HepG2 (cell line): ENCODE data around the gene MYH9. TPM values are rescaled to one million over a fixed set of nuclear protein-coding genes. Genes with fewer than 3 reads are reported as not detected.

Experiments
- ATAC-seq: fragments of 200-7000 bp; cut with Tn5 transposase; 3 replicates; pipeline ENCODE4 v1.9.1; 2020; ENCODE audit warnings: mild to moderate bottlenecking, moderate library complexity
- BruUV-seq: library from RNA; stranded (reverse); fragments of 400-500 nt; replicated peaks from 2 replicates; lab custom pipeline; 2021; lab: Mats Ljungman, UMichigan
- CTCF ChIA-PET: fragments of 300-600 bp; formaldehyde crosslinking; extraction: SDS; loops from one replicate; lab custom pipeline; 2021; ENCODE audit warnings: low total read pairs, inconsistent platforms, low intra/inter-chr PET ratio; lab: Yijun Ruan, JAX
- POLR2A ChIA-PET: fragments of 350-600 bp; sonication (Branson Sonifier 250); formaldehyde crosslinking; loops from one replicate; lab custom pipeline; 2020; ENCODE audit warnings: antibody characterized with exemption, inconsistent platforms; lab: Yijun Ruan, JAX
- DNase-seq: peaks from one replicate; pipeline ENCODE4 v3.0.0-alpha.2; 2015; ENCODE audit warnings: low spot score
- FAIRE-seq: peaks from 3 replicates; lab custom pipeline; 2011; peaks lifted over from hg19 to GRCh38; lab: Jason Lieb, UNC
- H2AFZ ChIP-seq: one replicate; pipeline ENCODE4 v1.6.1; 2011; ENCODE audit warnings: low read length, inconsistent platforms
- H3K27ac ChIP-seq: fragments of 300-600 bp; 3 replicates; pipeline ENCODE4 v1.8.0; 2011; ENCODE audit warnings: mixed run types, mild to moderate bottlenecking, mixed read lengths, low read length, inconsistent platforms; ENCODE audit not compliant: insufficient read depth; ENCODE audit errors: extremely low read length
- H3K27me3 ChIP-seq, 2 experiments: fragments of 200-600 bp in 1 of 2; 2 replicates in 1 of 2; 3 replicates in 1 of 2; pipeline versions ENCODE4 v1.6.0 to v1.8.0; 2011; ENCODE audit warnings: low read length in 2 of 2, mild to moderate bottlenecking in 2 of 2, moderate library complexity in 2 of 2, inconsistent platforms in 1 of 2; ENCODE audit not compliant: insufficient read depth in 2 of 2, control insufficient read depth in 1 of 2
- H3K36me3 ChIP-seq, 2 experiments: fragments of 200-600 bp in 1 of 2; replicated peaks in 1 of 2; 2 replicates in 1 of 2; 3 replicates in 1 of 2; pipeline versions ENCODE4 v1.5.1 to v1.8.0; 2011; ENCODE audit warnings: low read length in 2 of 2, inconsistent platforms in 1 of 2; ENCODE audit not compliant: insufficient read depth in 2 of 2, control insufficient read depth in 1 of 2
- H3K4me1 ChIP-seq: 2 replicates; pipeline ENCODE4 v1.5.1; 2012; ENCODE audit warnings: low read length, inconsistent platforms; ENCODE audit not compliant: insufficient read depth
- H3K4me2 ChIP-seq: 2 replicates; pipeline ENCODE4 v1.6.0; 2011; ENCODE audit warnings: low read depth, low read length, inconsistent platforms
- H3K4me3 ChIP-seq, 3 experiments: fragments of 200-600 bp in 1 of 3; sonication (generic), shearing (Covaris generic) in 1 of 3; replicated peaks in 1 of 3; 2 replicates each; pipeline ENCODE4 v1.5.1; 2011 to 2016; ENCODE audit warnings: low read length in 3 of 3, inconsistent platforms in 2 of 3, low read depth in 2 of 3, mild to moderate bottlenecking in 2 of 3, control low read depth in 1 of 3, mixed read lengths in 1 of 3; ENCODE audit not compliant: insufficient read depth in 1 of 3
- H3K79me2 ChIP-seq: one replicate; pipeline ENCODE4 v1.6.1; 2011; ENCODE audit warnings: low read length, inconsistent platforms; ENCODE audit not compliant: insufficient read depth
- H3K9ac ChIP-seq: 2 replicates; pipeline ENCODE4 v1.6.0; 2011; ENCODE audit warnings: mild to moderate bottlenecking, low read depth, low read length, inconsistent platforms; ENCODE audit not compliant: insufficient read depth
- H3K9me3 ChIP-seq: 2 replicates; pipeline ENCODE4 v1.5.1; 2012; ENCODE audit warnings: mild to moderate bottlenecking, low read length
- H4K20me1 ChIP-seq: 2 replicates; pipeline ENCODE4 v1.6.0; 2011; ENCODE audit warnings: inconsistent platforms, mild to moderate bottlenecking, low read length, moderate library complexity; ENCODE audit not compliant: insufficient read depth
- ADNP ChIP-seq: sonication (generic); formaldehyde crosslinking; IDR thresholded peaks from 2 replicates; pipeline ENCODE4 v1.4.0; 2020; ENCODE audit warnings: missing genetic modification reagents
- ARNTL ChIP-seq: sonication (generic); formaldehyde crosslinking; IDR thresholded peaks from 2 replicates; pipeline ENCODE4 v1.4.0; 2020; ENCODE audit warnings: mild to moderate bottlenecking, missing genetic modification reagents
- DR1 ChIP-seq: sonication (generic); formaldehyde crosslinking; IDR thresholded peaks from 2 replicates; pipeline ENCODE4 v1.8.0; 2021; ENCODE audit warnings: mild to moderate bottlenecking, missing genetic modification reagents, inconsistent platforms
- EP300 ChIP-seq, 3 experiments: sonication (generic) in 1 of 3; formaldehyde crosslinking in 1 of 3; IDR thresholded peaks; 2 replicates each; pipeline versions ENCODE4 v1.5.1 to v1.6.1; 2011 to 2020; ENCODE audit warnings: low read depth in 2 of 3, low read length in 2 of 3, borderline replicate concordance in 1 of 3, improper control_type of control experiment in 1 of 3, mild to moderate bottlenecking in 1 of 3, missing genetic modification reagents in 1 of 3, moderate library complexity in 1 of 3
- FOXA3 ChIP-seq: IDR thresholded peaks from 2 replicates; pipeline ENCODE4 v1.6.1; 2016; ENCODE audit warnings: missing genetic modification reagents, missing compliant biosample characterization
- GATAD2A ChIP-seq: IDR thresholded peaks from 2 replicates; pipeline ENCODE4 v1.6.1; 2016
- HDAC1 ChIP-seq: sonication (generic); formaldehyde crosslinking; IDR thresholded peaks from 2 replicates; pipeline ENCODE4 v1.5.1; 2020; ENCODE audit warnings: mild to moderate bottlenecking, missing genetic modification reagents
- HNRNPK ChIP-seq: fragments of 200-400 bp; formaldehyde crosslinking; IDR thresholded peaks from 2 replicates; pipeline ENCODE4 v1.6.1; 2018; ENCODE audit warnings: low read length, low read depth, moderate library complexity, mild to moderate bottlenecking; ENCODE audit not compliant: poor library complexity, severe bottlenecking
- HOXA3 ChIP-seq: sonication (generic); formaldehyde crosslinking; IDR thresholded peaks from 2 replicates; pipeline ENCODE4 v1.5.0; 2020; ENCODE audit warnings: missing genetic modification reagents
- KMT2A ChIP-seq: sonication (generic); formaldehyde crosslinking; IDR thresholded peaks from 2 replicates; pipeline ENCODE4 v1.4.0; 2020; ENCODE audit warnings: missing genetic modification reagents
- MED1 ChIP-seq: sonication (generic); formaldehyde crosslinking; IDR thresholded peaks from 2 replicates; pipeline ENCODE4 v1.4.0; 2020; ENCODE audit warnings: missing genetic modification reagents
- MYC ChIP-seq: sonication (generic); formaldehyde crosslinking; IDR thresholded peaks from 2 replicates; pipeline ENCODE4 v1.9.0; 2021; ENCODE audit warnings: missing genetic modification reagents, borderline replicate concordance
- NPAS2 ChIP-seq: sonication (generic); formaldehyde crosslinking; IDR thresholded peaks from 2 replicates; pipeline ENCODE4 v1.8.0; 2022; ENCODE audit warnings: mild to moderate bottlenecking, missing genetic modification reagents, borderline replicate concordance
- NR2F6 ChIP-seq, 2 experiments: IDR thresholded peaks; 2 replicates each; pipeline ENCODE4 v1.6.1; 2016; ENCODE audit warnings: antibody characterized with exemption in 1 of 2, mild to moderate bottlenecking in 1 of 2
- PTBP1 ChIP-seq: fragments of 200-400 bp; formaldehyde crosslinking; IDR thresholded peaks from 2 replicates; pipeline ENCODE4 v1.6.1; 2018; ENCODE audit warnings: low read length, low read depth; ENCODE audit not compliant: poor library complexity, severe bottlenecking
- ZNF138 ChIP-seq: sonication (generic); formaldehyde crosslinking; IDR thresholded peaks from 2 replicates; pipeline ENCODE4 v1.5.0; 2020; ENCODE audit warnings: mild to moderate bottlenecking, low read depth, missing genetic modification reagents
- ZNF18 ChIP-seq: sonication (generic); formaldehyde crosslinking; IDR thresholded peaks from 2 replicates; pipeline ENCODE4 v1.8.0; 2022; ENCODE audit warnings: mild to moderate bottlenecking, missing genetic modification reagents; ENCODE audit not compliant: insufficient replicate concordance
- ZNF264 ChIP-seq: sonication (generic); formaldehyde crosslinking; IDR thresholded peaks from 2 replicates; pipeline ENCODE4 v1.4.0; 2020; ENCODE audit warnings: missing genetic modification reagents
- ZNF33B ChIP-seq: sonication (generic); formaldehyde crosslinking; IDR thresholded peaks from 2 replicates; pipeline ENCODE4 v1.5.1; 2020; ENCODE audit warnings: mild to moderate bottlenecking, missing genetic modification reagents
- ZNF766 ChIP-seq: sonication (generic); formaldehyde crosslinking; IDR thresholded peaks from 2 replicates; pipeline ENCODE4 v1.5.0; 2020; ENCODE audit warnings: missing genetic modification reagents, borderline replicate concordance
- WGBS: methylation state at CpG from one replicate; pipeline ENCODE4 v1.1.6; 2017; ENCODE audit warnings: low lambda C conversion rate; 5-methylcytosine and 5-hydroxymethylcytosine counted together
- in situ Hi-C: cut with HindIII; loops from 2 replicates; pipeline ENCODE4 v1.10.0; 2017; ENCODE audit warnings: low pct_unique_long_range_greater_than_20kb; ENCODE audit not compliant: extremely low pct_ligation_motif_present
- intact Hi-C: fragments of 100-400 bp; cut with micrococcal nuclease; formaldehyde crosslinking; loops from one replicate; pipeline ENCODE4 v1.10.0; 2022; ENCODE audit not compliant: unreplicated experiment
- polyA plus RNA-seq, 8 experiments: library from polyadenylated mRNA; depleted of rRNA in 3 of 8; stranded (reverse) in 7 of 8; unstranded in 1 of 8; fragments of >200 nt; fragmentation: Illumina TruSeq in 4 of 8; extraction: Trizol in 4 of 8; gene quantifications; 2 replicates each; pipeline versions ENCODE4 v1.2.1 to v1.2.3, GENCODE V29; 2011 to 2016; ENCODE audit warnings: low read depth in 4 of 8, missing spikeins in 1 of 8, mixed read lengths in 1 of 8; ENCODE audit not compliant: insufficient read depth in 1 of 8
- total RNA-seq, 5 experiments: library from RNA; depleted of rRNA; stranded (reverse); fragments of >200 nt; fragmentation: Illumina TruSeq; extraction: Trizol; gene quantifications; 2 replicates each; pipeline ENCODE4 v1.2.3, GENCODE V29; 2016; ENCODE audit warnings: low read depth in 1 of 5
- TF ChIP-seq, protein P1 (sequence below): sonication (generic); formaldehyde crosslinking; IDR thresholded peaks from 2 replicates; pipeline ENCODE4 v1.5.0; 2020; ENCODE audit warnings: mild to moderate bottlenecking, missing genetic modification reagents

MYH9 gene
- total and polyA plus RNA-seq, 2 of the 13 experiments (the other 11 are each of a cell fraction or from before 2014, with no cell fraction given) = 50.7 to 98.5 TPM

DNA sequence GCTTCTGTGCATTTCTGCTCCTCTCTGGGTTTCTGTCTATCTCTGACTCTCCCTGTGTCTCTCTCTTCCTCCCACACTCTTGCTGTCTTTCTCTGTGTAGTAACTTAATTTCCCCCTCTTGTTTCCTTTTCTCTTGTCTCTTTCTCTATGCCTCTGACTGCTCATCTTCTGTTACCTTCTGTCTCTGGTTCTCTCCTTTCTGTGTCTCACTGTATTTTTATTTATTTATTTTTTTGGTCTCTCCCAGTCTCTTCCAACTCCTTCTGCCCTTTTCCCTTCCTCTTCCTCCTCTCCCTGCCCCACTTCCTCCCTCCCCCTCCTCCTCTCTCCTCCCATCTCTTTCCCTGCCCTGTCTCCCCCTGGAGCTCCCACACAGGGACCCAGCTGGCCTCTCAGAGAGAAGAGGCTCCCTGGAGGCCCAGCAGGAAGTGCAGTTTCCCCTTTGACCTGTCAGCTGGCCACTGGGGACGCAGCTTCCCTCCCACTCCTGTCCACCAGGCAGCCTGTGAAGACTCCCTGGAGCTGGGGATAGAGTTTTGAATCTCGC, 38.3 kb upstream of the MYH9 start:
- no peak overlapping the region for H3K4me3 ChIP-seq
- BruUV-seq = no TSS peak
- ATAC-seq = peak; percentile 93
- in situ Hi-C loops = no loop called here
- H3K27ac ChIP-seq = peak overlapping the region; percentile 71
- peak; percentile 70 for FAIRE-seq
- WGBS = 19% methylated on average over 2 of the region's 2 CpGs
- no peaks in the 10 kb centered on the region for H3K9me3 ChIP-seq
- 0 out of 2 replicates have a peak overlapping the region, but pooled peaks have one; percentile 36 for H3K9ac ChIP-seq
- H3K27me3 ChIP-seq = no peaks in the 10 kb centered on the region
- no peak overlapping the region for H2AFZ ChIP-seq
- no peaks in the 10 kb centered on the region for H3K36me3 ChIP-seq
- CTCF ChIA-PET = no interaction called here
- no peaks in the 10 kb centered on the region for H4K20me1 ChIP-seq
- H3K79me2 ChIP-seq = no peaks in the 10 kb centered on the region
- DNase-seq = peak; percentile 74
- H3K4me2 ChIP-seq = peak overlapping the region; percentile 42
- POLR2A ChIA-PET = interaction anchor here (0.6 to 1.5 kb wide), 9 partner anchors 8 to 82 kb away, joined by 3 to 16 read pairs (median 4); partner anchors contain the start of gene MYH9
- intact Hi-C loops = no loop called here
- H3K4me1 ChIP-seq = peaks cover 69% of the 10 kb centered on the region
- TF ChIP-seq ZNF18 (no peak), DR1 (CRISPR knock-in tag) (no peak), ADNP (CRISPR knock-in tag) (no peak), ZNF138 (CRISPR knock-in tag) (no peak), HOXA3 (CRISPR knock-in tag) (peak; percentile 51; the same call in 1 of the 2 replicates), PTBP1 (no peak), ARNTL (no peak), MED1 (CRISPR knock-in tag) (peak; percentile 57; the same call in 1 of the 2 replicates), EP300 (IDR thresholded peaks at IDR 0.05; ENCODE audit: low read depth in 2 of 2, low read length in 2 of 2) (no peak; a peak in 1 of 4 replicates), EP300 (CRISPR knock-in tag; IDR thresholded peaks at IDR 0.05; ENCODE audit: borderline replicate concordance) (peak; percentile 46; the same call in 1 of the 2 replicates), ZNF264 (0 out of 2 replicates have a peak, but pooled peaks have one; percentile 41), HNRNPK (no peak), NPAS2 (CRISPR knock-in tag) (no peak), ZNF33B (no peak), KMT2A (no peak), MYC (CRISPR knock-in tag) (0 out of 2 replicates have a peak, but pooled peaks have one; percentile 23), GATAD2A (CRISPR knock-in tag) (peak; percentile 71), HDAC1 (CRISPR knock-in tag) (peak; percentile 81), FOXA3 (CRISPR knock-in tag) (peak; percentile 46; the same call in 1 of the 2 replicates), NR2F6 (IDR thresholded peaks at IDR 0.05) (peak; percentile 92), NR2F6 (CRISPR knock-in tag; IDR thresholded peaks at IDR 0.05) (peak; percentile 94), ZNF766 (0 out of 2 replicates have a peak, but pooled peaks have one; percentile 25)
- TF ChIP-seq, protein P1, sequence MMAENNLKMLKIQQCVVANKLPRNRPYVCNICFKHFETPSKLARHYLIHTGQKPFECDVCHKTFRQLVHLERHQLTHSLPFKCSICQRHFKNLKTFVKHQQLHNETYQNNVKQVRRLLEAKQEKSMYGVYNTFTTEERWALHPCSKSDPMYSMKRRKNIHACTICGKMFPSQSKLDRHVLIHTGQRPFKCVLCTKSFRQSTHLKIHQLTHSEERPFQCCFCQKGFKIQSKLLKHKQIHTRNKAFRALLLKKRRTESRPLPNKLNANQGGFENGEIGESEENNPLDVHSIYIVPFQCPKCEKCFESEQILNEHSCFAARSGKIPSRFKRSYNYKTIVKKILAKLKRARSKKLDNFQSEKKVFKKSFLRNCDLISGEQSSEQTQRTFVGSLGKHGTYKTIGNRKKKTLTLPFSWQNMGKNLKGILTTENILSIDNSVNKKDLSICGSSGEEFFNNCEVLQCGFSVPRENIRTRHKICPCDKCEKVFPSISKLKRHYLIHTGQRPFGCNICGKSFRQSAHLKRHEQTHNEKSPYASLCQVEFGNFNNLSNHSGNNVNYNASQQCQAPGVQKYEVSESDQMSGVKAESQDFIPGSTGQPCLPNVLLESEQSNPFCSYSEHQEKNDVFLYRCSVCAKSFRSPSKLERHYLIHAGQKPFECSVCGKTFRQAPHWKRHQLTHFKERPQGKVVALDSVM (CRISPR knock-in tag) = peak; percentile 95
